GM21723 (cell line): ENCODE data around the gene PALLD.
"Not testable (repeated sequence)": the region's sequence is repeated elsewhere in the genome, so short reads cannot be mapped to it uniquely, and the experiment has no call there.

Source experiments
- ATAC-seq: cut with Tn5 transposase; IDR thresholded peaks from one replicate; pipeline ENCODE4 v1.9.1; 2021; ENCODE audit warnings: mild to moderate bottlenecking, moderate library complexity; ENCODE audit not compliant: unreplicated experiment

The PALLD gene

DNA sequence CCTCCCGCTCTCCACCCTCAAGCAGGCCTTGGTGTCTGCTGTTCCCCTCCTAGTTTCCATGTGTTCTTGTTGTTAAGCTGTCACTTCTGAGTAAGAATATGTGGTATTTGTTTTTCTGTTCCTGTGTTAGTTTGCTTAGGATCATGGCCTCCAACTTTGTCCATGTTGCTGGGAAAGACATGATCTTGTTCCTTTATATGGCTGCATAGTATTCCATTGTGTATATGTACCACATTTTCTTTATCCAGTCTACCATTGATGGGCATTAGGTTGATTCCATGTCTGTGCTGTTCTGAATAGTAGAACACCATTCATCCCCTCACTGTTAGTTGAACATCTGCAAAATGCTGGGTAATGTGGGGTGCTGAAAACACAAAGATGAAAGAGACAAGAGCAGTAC is 222.9 kb downstream of the PALLD start:
- no peak for ATAC-seq

- no peak for ATAC-seq
These were observed 223.6 kb downstream of the PALLD start for GRCh38 chr4:168720396-168720900.

GRCh38 chr4:168722391-168722790 is 225.5 kb downstream of the PALLD start:
- ATAC-seq: no peak

GRCh38 chr4:168723020-168723419 is 226.2 kb downstream of the PALLD start:
- ATAC-seq: no peak

GRCh38 chr4:168723569-168723968 is 226.7 kb downstream of the PALLD start:
- no peak for ATAC-seq

GRCh38 chr4:168724243-168724642 is 227.4 kb downstream of the PALLD start:
- no peak for ATAC-seq

- no peak for ATAC-seq
These were observed 228.0 kb downstream of the PALLD start for GRCh38 chr4:168724686-168725411.

- no peak for ATAC-seq
These were observed 229.1 kb downstream of the PALLD start for GRCh38 chr4:168725930-168726329.

DNA sequence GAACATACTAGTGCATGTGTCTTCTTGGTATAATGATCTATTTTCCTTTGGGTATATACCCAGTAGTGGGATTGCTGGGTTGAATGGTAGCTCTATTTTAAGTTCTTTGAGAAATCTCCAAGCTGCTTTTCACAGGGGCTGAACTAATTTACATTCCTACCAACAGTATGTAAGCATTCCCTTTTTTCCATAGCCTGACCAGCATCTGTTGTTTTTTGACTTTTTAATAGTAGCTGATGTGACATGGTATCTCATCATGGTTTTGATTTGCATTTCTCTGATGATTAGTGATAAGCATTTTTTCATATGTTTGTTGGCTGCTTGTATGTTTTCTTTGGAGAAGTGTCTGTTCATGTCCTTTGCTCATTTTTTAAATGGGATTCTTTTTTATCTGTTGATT is 230.3 kb downstream of the PALLD start:
- not testable (repeated sequence) for ATAC-seq

GRCh38 chr4:168731006-168731636 is 234.3 kb downstream of the PALLD start:
- ATAC-seq: no peak

DNA sequence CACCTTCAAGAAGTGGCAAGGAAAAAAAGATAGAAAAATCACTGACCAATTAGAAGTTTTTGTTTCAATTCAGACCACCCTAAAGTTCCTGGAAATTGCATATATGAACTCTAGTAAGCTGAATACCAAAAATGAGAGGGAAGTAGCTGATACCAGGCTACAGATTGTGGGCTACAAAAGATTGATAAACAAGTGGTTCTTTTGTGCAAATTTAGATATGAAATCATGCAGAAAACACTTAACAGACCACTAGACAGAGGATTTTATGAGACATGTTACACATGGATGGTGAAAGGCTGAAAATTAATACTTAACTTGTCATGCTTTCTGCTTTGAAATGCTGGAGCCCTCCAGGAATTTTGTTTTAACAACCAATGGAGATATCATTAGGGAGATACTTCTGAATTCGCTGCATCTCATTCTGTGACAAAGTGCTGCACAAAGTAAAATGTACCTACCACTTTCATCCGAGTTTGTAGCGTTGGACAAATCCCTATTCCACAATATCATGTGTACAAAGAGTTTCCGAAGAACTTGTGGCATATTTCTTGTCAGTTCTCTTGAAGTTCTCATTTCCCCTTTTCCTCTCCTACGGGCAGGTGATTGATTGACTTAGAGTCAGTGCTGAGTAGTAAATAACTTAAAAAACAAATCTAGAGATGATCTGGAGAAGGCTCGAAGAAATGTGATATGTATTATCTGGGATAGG is 235.0 kb downstream of the PALLD start:
- ATAC-seq: no peak

DNA sequence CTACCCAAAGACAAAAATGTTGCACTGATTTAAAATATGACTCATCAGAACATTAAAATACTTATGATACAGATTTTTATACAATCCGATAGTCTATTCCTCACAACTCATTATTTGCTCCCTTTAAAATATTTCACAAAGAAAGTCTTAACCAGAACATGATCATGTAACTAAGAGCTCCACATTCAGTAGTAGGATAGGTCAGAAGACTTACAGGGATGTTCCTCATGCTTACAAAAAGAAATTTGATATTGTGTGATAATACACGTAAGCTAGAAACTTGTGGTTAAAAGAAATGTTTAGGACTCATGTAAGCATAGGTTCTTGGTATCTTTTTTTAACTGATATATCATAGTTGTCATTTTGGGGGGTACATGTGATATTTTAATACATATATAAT is 235.9 kb downstream of the PALLD start:
- ATAC-seq: no peak

- ATAC-seq: no peak
These were observed 238.1 kb downstream of the PALLD start for GRCh38 chr4:168734703-168735678.

GRCh38 chr4:168735735-168736134 is 238.9 kb downstream of the PALLD start:
- ATAC-seq: no peak

DNA sequence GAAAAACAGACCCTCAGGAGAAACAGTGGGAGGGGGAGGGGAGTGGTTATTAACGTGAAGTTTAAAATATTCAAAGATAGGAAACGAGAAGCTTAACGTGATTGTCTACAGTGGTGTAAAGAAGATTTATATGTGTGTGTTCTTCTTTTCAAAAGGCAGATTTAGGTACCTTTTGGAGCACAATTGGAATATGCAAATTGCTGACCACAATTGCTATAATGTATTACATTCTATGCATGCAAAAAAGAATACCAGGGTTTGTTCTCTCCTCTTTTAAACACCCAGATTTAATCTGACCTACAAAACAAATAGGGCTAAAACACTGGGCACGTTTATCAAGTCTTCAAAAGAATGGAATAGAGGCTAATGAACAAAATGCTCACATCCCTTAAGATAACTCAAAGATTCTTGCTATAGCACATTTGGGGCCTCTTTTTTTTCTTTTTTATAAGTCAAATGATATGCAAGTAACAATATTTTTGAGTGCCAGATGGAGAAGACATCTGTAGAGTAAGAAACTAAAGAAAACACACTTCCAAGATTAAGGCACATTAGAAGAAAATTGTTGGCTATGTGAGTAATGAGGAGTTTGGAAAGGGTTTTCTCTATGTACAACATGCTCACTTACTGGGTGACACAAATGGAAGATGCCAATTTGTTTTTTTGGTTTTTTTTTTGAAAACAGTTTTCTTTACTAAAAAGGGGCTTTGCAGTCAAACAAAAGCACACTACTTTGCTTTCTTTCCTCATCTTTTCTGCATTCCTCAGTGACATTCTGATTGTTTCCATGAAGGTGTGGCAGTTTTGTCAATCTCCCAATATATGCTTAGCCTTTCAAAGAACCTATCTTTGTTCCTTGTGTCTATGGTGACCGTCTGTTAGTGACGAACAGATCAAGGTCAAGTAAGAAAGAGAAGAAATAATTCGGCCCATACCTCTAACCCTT is 240.3 kb downstream of the PALLD start:
- no peak for ATAC-seq

DNA sequence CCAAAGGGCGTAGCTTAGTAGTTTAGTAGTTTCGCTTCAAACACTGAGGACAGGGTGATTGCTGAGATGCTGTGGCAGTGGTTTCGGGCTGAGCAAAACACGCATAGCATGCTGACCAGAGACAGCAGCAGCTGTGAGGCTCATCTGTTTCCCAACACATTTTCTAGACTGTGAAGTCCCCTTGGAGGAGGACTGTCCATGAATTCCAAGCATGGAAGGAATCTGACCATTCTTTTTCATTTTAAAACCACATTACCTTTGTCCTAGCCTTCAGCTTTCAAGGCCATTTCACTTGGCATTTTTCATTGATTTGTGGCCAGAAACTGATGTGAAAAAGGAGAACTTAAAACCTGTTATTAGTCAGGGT is 240.9 kb downstream of the PALLD start:
- ATAC-seq: no peak

DNA sequence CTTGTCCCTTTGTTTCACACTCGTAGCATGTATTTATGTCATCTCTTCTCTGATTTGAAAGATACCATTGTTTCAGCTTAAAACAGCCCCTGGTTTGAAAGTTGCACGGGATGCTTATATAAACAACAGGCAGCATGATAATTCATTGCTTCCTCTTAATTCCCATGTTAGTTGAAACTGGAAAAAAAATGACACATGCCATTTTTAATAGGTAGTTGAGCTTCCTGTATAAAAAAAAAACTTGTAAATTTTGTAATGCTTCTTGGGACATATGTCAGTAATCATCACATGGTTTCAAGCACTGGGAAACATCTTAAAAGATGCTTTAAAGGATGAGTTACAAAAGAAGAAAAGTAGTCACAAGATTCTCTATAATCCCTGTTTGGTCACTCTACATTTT is 243.0 kb downstream of the PALLD start:
- ATAC-seq: no peak

- no peak for ATAC-seq
These were observed 243.8 kb downstream of the PALLD start for GRCh38 chr4:168740691-168741090.

GRCh38 chr4:168741281-168742173 is 244.7 kb downstream of the PALLD start:
- ATAC-seq: no peak
